ENCODE data around the gene FARS2.

Gene FARS2

DNA sequence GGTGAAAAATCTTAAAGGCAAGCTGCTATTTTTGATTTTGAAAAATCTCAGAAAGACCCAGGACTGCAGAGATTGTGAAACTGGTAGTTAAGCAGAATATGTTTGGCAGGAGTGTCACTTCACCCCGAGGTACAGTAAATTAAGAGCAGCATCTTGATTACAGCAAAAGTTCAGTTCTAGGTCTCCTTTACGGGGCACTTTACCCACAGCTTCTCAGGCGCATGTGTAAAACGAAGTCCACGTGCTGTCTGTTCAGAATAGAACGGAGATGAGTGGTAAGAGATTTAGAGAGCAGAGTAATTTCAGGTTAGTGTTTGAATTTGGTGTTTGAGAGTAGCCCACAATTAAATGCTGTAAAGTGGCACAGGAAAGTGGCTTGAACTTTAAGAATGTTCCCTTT lies 84.0 kb downstream of the FARS2 start:
- Histone ChIP-seq H3K9ac (ENCODE audit: low read length) (no peak overlapping the region), H3K18ac (ENCODE audit: low read length) (no peak overlapping the region), H3K4me3 (ENCODE audit: low read depth, low read length) (no peak overlapping the region), H3K4me1 (ENCODE audit: control insufficient read depth in 1 of 2, insufficient read depth in 2 of 2, low read length in 2 of 2) (no peaks in the 10 kb centered on the region), H2BK12ac (ENCODE audit: low read length) (no peak overlapping the region), H3K27ac (ENCODE audit: low read depth, low read length) (no peak overlapping the region), H4K91ac (ENCODE audit: low read depth, low read length) (no peak overlapping the region), H3K79me1 (ENCODE audit: low read length) (no peaks in the 10 kb centered on the region), H3K27me3 (ENCODE audit: insufficient read depth, low read length) (no peaks in the 10 kb centered on the region), H3K14ac (ENCODE audit: low read length) (no peak overlapping the region), H2AFZ (ENCODE audit: insufficient read depth, low read length, poor library complexity) (no peak overlapping the region), H4K8ac (ENCODE audit: low read depth, low read length) (no peak overlapping the region), H3K79me2 (ENCODE audit: control insufficient read depth, insufficient read depth, low read length, poor library complexity) (no peaks in the 10 kb centered on the region), H3K9me3 (ENCODE audit: insufficient read depth, low read depth, low read length) (no peaks in the 10 kb centered on the region), H2BK5ac (ENCODE audit: low read depth, low read length, poor library complexity) (no peak overlapping the region), H3K36me3 (ENCODE audit: control insufficient read depth in 1 of 2, insufficient read depth in 2 of 2, low read length in 2 of 2) (no peaks in the 10 kb centered on the region), H3K23ac (ENCODE audit: low read length) (no peak overlapping the region), H2AK5ac (ENCODE audit: low read length) (no peak overlapping the region), H2BK120ac (ENCODE audit: insufficient read depth, low read length, poor library complexity) (no peak overlapping the region), H3K4ac (ENCODE audit: low read depth, low read length) (no peak overlapping the region), H4K12ac (ENCODE audit: low read depth, low read length) (no peak overlapping the region), H3K4me2 (ENCODE audit: low read length) (no peak overlapping the region)
- WGBS (ENCODE audit: extremely low coverage, insufficient coverage, insufficient read length), result no CpG with 5 or more reads among the region's 6 CpGs
- no peak for DNase-seq

DNA sequence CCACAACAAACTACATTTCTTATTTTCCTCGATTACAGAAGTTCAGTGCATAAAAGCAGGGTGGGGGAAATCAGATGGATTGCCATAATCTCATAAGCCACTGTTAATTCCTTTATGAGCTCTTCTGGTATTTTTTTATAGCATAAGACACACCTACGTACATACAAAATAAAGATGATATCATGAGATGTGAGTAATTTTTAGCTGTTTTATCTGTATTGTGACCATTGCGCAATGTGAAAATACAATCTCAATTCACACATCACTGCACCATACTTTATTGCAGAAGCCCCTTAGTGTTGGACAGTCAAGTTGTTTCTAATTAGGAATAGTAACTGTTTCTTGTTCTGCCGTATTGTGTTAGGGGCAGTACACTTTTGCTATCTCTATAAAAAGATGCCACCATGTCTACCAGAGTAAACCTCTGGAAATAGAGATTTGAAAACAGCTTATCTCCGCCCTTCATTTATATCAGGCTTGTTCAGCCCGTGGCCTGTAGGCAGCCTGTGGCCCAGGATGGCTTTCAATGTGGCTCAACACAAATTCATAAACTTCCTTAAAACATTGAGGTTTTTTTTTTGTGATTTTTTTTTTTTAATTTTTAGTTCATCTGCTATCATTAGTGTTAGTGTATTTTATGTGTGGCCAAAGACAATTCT lies 90.4 kb downstream of the FARS2 start:
- H3K9ac ChIP-seq (ENCODE audit: low read length), result no peak overlapping the region
- no peak overlapping the region for H3K23ac ChIP-seq (ENCODE audit: low read length)
- H2BK5ac ChIP-seq (ENCODE audit: low read depth, low read length, poor library complexity), result no peak overlapping the region
- no peaks in the 10 kb centered on the region for H3K9me3 ChIP-seq (ENCODE audit: insufficient read depth, low read depth, low read length)
- no peak overlapping the region for H2BK12ac ChIP-seq (ENCODE audit: low read length)
- H2BK120ac ChIP-seq (ENCODE audit: insufficient read depth, low read length, poor library complexity), result no peak overlapping the region
- no peaks in the 10 kb centered on the region for H3K36me3 ChIP-seq (ENCODE audit: control insufficient read depth in 1 of 2, insufficient read depth in 2 of 2, low read length in 2 of 2)
- H3K18ac ChIP-seq (ENCODE audit: low read length), result no peak overlapping the region
- no peaks in the 10 kb centered on the region for H3K4me1 ChIP-seq (ENCODE audit: control insufficient read depth in 1 of 2, insufficient read depth in 2 of 2, low read length in 2 of 2)
- no peak overlapping the region for H2AK5ac ChIP-seq (ENCODE audit: low read length)
- H4K12ac ChIP-seq (ENCODE audit: low read depth, low read length), result no peak overlapping the region
- no peaks in the 10 kb centered on the region for H3K27me3 ChIP-seq (ENCODE audit: insufficient read depth, low read length)
- no peak overlapping the region for H3K14ac ChIP-seq (ENCODE audit: low read length)
- H3K4me3 ChIP-seq (ENCODE audit: low read depth, low read length), result no peak overlapping the region
- H4K91ac ChIP-seq (ENCODE audit: low read depth, low read length), result no peak overlapping the region
- no peaks in the 10 kb centered on the region for H3K79me2 ChIP-seq (ENCODE audit: control insufficient read depth, insufficient read depth, low read length, poor library complexity)
- no peaks in the 10 kb centered on the region for H3K79me1 ChIP-seq (ENCODE audit: low read length)
- no peak overlapping the region for H4K8ac ChIP-seq (ENCODE audit: low read depth, low read length)
- H3K4ac ChIP-seq (ENCODE audit: low read depth, low read length), result no peak overlapping the region
- H3K27ac ChIP-seq (ENCODE audit: low read depth, low read length), result no peak overlapping the region
- no peak for DNase-seq
- WGBS (ENCODE audit: extremely low coverage, insufficient coverage, insufficient read length), result no CpG with 5 or more reads among the region's 6 CpGs
- no peak overlapping the region for H3K4me2 ChIP-seq (ENCODE audit: low read length)
- no peak overlapping the region for H2AFZ ChIP-seq (ENCODE audit: insufficient read depth, low read length, poor library complexity)

GRCh38 chr6:5353971-5354370 lies 92.7 kb downstream of the FARS2 start:
- WGBS (ENCODE audit: extremely low coverage, insufficient coverage, insufficient read length), result no CpG with 5 or more reads among the region's 1 CpG
- H4K8ac ChIP-seq (ENCODE audit: low read depth, low read length), result no peak overlapping the region
- H3K9ac ChIP-seq (ENCODE audit: low read length), result no peak overlapping the region
- no peak overlapping the region for H3K18ac ChIP-seq (ENCODE audit: low read length)
- H4K12ac ChIP-seq (ENCODE audit: low read depth, low read length), result no peak overlapping the region
- no peak overlapping the region for H3K14ac ChIP-seq (ENCODE audit: low read length)
- H4K91ac ChIP-seq (ENCODE audit: low read depth, low read length), result no peak overlapping the region
- no peaks in the 10 kb centered on the region for H3K79me1 ChIP-seq (ENCODE audit: low read length)
- DNase-seq, result no peak
- H3K36me3 ChIP-seq (ENCODE audit: control insufficient read depth in 1 of 2, insufficient read depth in 2 of 2, low read length in 2 of 2), result no peaks in the 10 kb centered on the region
- H3K27me3 ChIP-seq (ENCODE audit: insufficient read depth, low read length), result no peaks in the 10 kb centered on the region
- H2AK5ac ChIP-seq (ENCODE audit: low read length), result no peak overlapping the region
- H2BK12ac ChIP-seq (ENCODE audit: low read length), result no peak overlapping the region
- H3K79me2 ChIP-seq (ENCODE audit: control insufficient read depth, insufficient read depth, low read length, poor library complexity), result no peaks in the 10 kb centered on the region
- no peak overlapping the region for H2BK5ac ChIP-seq (ENCODE audit: low read depth, low read length, poor library complexity)
- no peak overlapping the region for H3K4ac ChIP-seq (ENCODE audit: low read depth, low read length)
- H3K4me2 ChIP-seq (ENCODE audit: low read length), result no peak overlapping the region
- no peak overlapping the region for H3K27ac ChIP-seq (ENCODE audit: low read depth, low read length)
- no peaks in the 10 kb centered on the region for H3K9me3 ChIP-seq (ENCODE audit: insufficient read depth, low read depth, low read length)
- no peak overlapping the region for H3K23ac ChIP-seq (ENCODE audit: low read length)
- H3K4me1 ChIP-seq (ENCODE audit: control insufficient read depth in 1 of 2, insufficient read depth in 2 of 2, low read length in 2 of 2), result no peaks in the 10 kb centered on the region
- no peak overlapping the region for H3K4me3 ChIP-seq (ENCODE audit: low read depth, low read length)
- no peak overlapping the region for H2AFZ ChIP-seq (ENCODE audit: insufficient read depth, low read length, poor library complexity)
- no peak overlapping the region for H2BK120ac ChIP-seq (ENCODE audit: insufficient read depth, low read length, poor library complexity)

DNA sequence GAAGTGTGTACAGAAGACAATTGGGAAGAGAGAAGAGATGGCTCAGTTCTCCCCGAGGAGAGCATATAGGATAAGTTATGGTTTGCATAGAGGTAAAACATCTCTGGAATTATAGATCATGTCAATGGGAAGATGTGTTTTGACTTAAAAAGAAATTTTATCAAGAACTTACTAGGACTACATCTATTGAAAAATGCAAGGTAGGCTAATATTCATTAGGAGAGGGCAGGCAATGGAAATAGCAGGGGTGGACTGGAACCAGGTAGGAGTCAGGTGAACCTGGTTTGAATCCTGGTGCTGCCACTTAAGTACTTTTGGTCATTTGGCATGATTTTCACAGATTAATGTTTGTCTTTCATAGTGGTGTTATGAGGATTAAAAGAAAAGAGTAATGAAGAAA lies 96.2 kb downstream of the FARS2 start:
- H3K9me3 ChIP-seq (ENCODE audit: insufficient read depth, low read depth, low read length), result no peaks in the 10 kb centered on the region
- no peak overlapping the region for H3K18ac ChIP-seq (ENCODE audit: low read length)
- no peak overlapping the region for H3K27ac ChIP-seq (ENCODE audit: low read depth, low read length)
- no peak overlapping the region for H3K14ac ChIP-seq (ENCODE audit: low read length)
- no peak overlapping the region for H2BK5ac ChIP-seq (ENCODE audit: low read depth, low read length, poor library complexity)
- no peaks in the 10 kb centered on the region for H3K79me2 ChIP-seq (ENCODE audit: control insufficient read depth, insufficient read depth, low read length, poor library complexity)
- no peaks in the 10 kb centered on the region for H3K79me1 ChIP-seq (ENCODE audit: low read length)
- no peak overlapping the region for H2BK12ac ChIP-seq (ENCODE audit: low read length)
- WGBS (ENCODE audit: extremely low coverage, insufficient coverage, insufficient read length), result no CpG with 5 or more reads among the region's 1 CpG
- no peak overlapping the region for H2AFZ ChIP-seq (ENCODE audit: insufficient read depth, low read length, poor library complexity)
- no peak overlapping the region for H3K9ac ChIP-seq (ENCODE audit: low read length)
- no peak overlapping the region for H2AK5ac ChIP-seq (ENCODE audit: low read length)
- no peak overlapping the region for H3K4me2 ChIP-seq (ENCODE audit: low read length)
- H4K91ac ChIP-seq (ENCODE audit: low read depth, low read length), result no peak overlapping the region
- no peaks in the 10 kb centered on the region for H3K4me1 ChIP-seq (ENCODE audit: control insufficient read depth in 1 of 2, insufficient read depth in 2 of 2, low read length in 2 of 2)
- no peak overlapping the region for H3K23ac ChIP-seq (ENCODE audit: low read length)
- no peaks in the 10 kb centered on the region for H3K27me3 ChIP-seq (ENCODE audit: insufficient read depth, low read length)
- no peaks in the 10 kb centered on the region for H3K36me3 ChIP-seq (ENCODE audit: control insufficient read depth in 1 of 2, insufficient read depth in 2 of 2, low read length in 2 of 2)
- no peak overlapping the region for H4K12ac ChIP-seq (ENCODE audit: low read depth, low read length)
- no peak overlapping the region for H2BK120ac ChIP-seq (ENCODE audit: insufficient read depth, low read length, poor library complexity)
- H3K4me3 ChIP-seq (ENCODE audit: low read depth, low read length), result no peak overlapping the region
- DNase-seq, result no peak
- H3K4ac ChIP-seq (ENCODE audit: low read depth, low read length), result no peak overlapping the region
- no peak overlapping the region for H4K8ac ChIP-seq (ENCODE audit: low read depth, low read length)
